ENCODE measurements around the gene ITIH1. TPM values are rescaled to one million over a fixed set of nuclear protein-coding genes. Genes with fewer than 3 reads are reported as not detected.

The ITIH1 gene
- total RNA-seq, 1 donor from 2014 or later = 0.94 TPM

GRCh38 chr3:52789746-52790040, 12.3 kb downstream of the ITIH1 start:
- no peak for DNase-seq

- DNase-seq = no peak
These were observed 12.9 kb downstream of the ITIH1 start for GRCh38 chr3:52790337-52790736.

GRCh38 chr3:52790741-52791140, 13.3 kb downstream of the ITIH1 start:
- DNase-seq = no peak

GRCh38 chr3:52791366-52791765, 14.0 kb downstream of the ITIH1 start:
- no peak for DNase-seq

GRCh38 chr3:52791928-52792327, 14.5 kb downstream of the ITIH1 start:
- DNase-seq = no peak

- DNase-seq = no peak
These were observed 15.0 kb downstream of the ITIH1 start for GRCh38 chr3:52792413-52792812.

- no peak for DNase-seq
These were observed 15.7 kb downstream of the ITIH1 start for GRCh38 chr3:52792961-52793695.

GRCh38 chr3:52793702-52794611, 16.6 kb downstream of the ITIH1 start:
- DNase-seq = no peak

- no peak for DNase-seq
These were observed 17.3 kb downstream of the ITIH1 start, which contains the start of gene ITIH3 for GRCh38 chr3:52794612-52795099. Gene ITIH3, plus strand, starts transcription at chr3:52794796. Its CDS starts 8 bp downstream, at chr3:52794804.

GRCh38 chr3:52795298-52795900, 18.0 kb downstream of the ITIH1 start:
- no peak for DNase-seq

- no peak for DNase-seq
These were observed 19.0 kb downstream of the ITIH1 start for GRCh38 chr3:52796411-52796810.

GRCh38 chr3:52798376-52798977, 21.1 kb downstream of the ITIH1 start:
- no peak for DNase-seq

GRCh38 chr3:52798978-52799476, 21.6 kb downstream of the ITIH1 start:
- DNase-seq = no peak

GRCh38 chr3:52800079-52800478, 22.7 kb downstream of the ITIH1 start:
- DNase-seq = no peak

- DNase-seq = no peak
These were observed 24.4 kb downstream of the ITIH1 start for GRCh38 chr3:52801839-52802238.

- no peak for DNase-seq
These were observed 28.1 kb downstream of the ITIH1 start for GRCh38 chr3:52805270-52806039.

- DNase-seq = no peak
These were observed 31.8 kb downstream of the ITIH1 start for GRCh38 chr3:52809149-52809548.

GRCh38 chr3:52809662-52810377, 32.4 kb downstream of the ITIH1 start:
- no peak for DNase-seq

GRCh38 chr3:52810923-52811322, 33.5 kb downstream of the ITIH1 start:
- DNase-seq = no peak

GRCh38 chr3:52811452-52812011, 34.1 kb downstream of the ITIH1 start:
- DNase-seq = no peak

- DNase-seq = no peak
These were observed 36.4 kb downstream of the ITIH1 start for GRCh38 chr3:52813810-52814209.
